Adrenal gland (tissue), 12 donors: ENCODE measurements around the gene ITGB4. TPM values are rescaled to one million over a fixed set of nuclear protein-coding genes. Genes with fewer than 3 reads are reported as not detected.

ENCODE experiments used
- DNase-seq, 7 donors: peaks; one replicate each; pipeline ENCODE4 v3.0.0-alpha.2; 2019 to 2020
- H3K27ac ChIP-seq, 5 donors: fragments of 200-600 bp; sonication (generic) in 4 of 5; 1 replicate in 3 of 5; 2 replicates in 2 of 5; pipeline versions ENCODE4 v1.5.1 to v1.8.0; 2016 to 2020; ENCODE audit warnings: mild to moderate bottlenecking in 1 of 5
- H3K27me3 ChIP-seq: fragments of 200-600 bp; 2 replicates; pipeline ENCODE4 v1.8.0; 2021
- H3K36me3 ChIP-seq, 2 donors: fragments of 200-600 bp; replicated peaks in 1 of 2; 1 replicate in 1 of 2; 2 replicates in 1 of 2; pipeline versions ENCODE4 v1.5.1 to v1.8.0; 2018 to 2022
- H3K4me1 ChIP-seq, 2 donors: fragments of 200-600 bp; replicated peaks in 1 of 2; 1 replicate in 1 of 2; 2 replicates in 1 of 2; pipeline versions ENCODE4 v1.5.1 to v1.8.0; 2018 to 2021
- H3K4me3 ChIP-seq, 4 donors: fragments of 200-600 bp; sonication (generic) in 3 of 4; one replicate each; pipeline ENCODE4 v1.5.1; 2016 to 2018
- H3K9me3 ChIP-seq, 3 donors: fragments of 200-600 bp; sonication (generic) in 1 of 3; replicated peaks in 1 of 3; 1 replicate in 2 of 3; 2 replicates in 1 of 3; pipeline versions ENCODE4 v1.5.1 to v1.8.0; 2016 to 2021
- POLR2A ChIP-seq, 2 donors: fragments of 450-650 bp; IDR thresholded peaks; one replicate each; pipeline ENCODE4 v1.6.1; 2017; ENCODE audit warnings: antibody characterized with exemption in 2 of 2, mild to moderate bottlenecking in 2 of 2, moderate library complexity in 1 of 2
- WGBS, 4 donors: extraction: QIAGEN DNeasy Blood & Tissue Kit in 2 of 4; methylation state at CpG; one replicate each; pipeline versions ENCODE4 v1.1.5 to v1.1.7; 2013 to 2017; 5-methylcytosine and 5-hydroxymethylcytosine counted together
- intact Hi-C, 2 donors: fragments of 100-400 bp; cut with DNase I; formaldehyde crosslinking; loops; one replicate each; pipeline versions ENCODE4 v1.14.1 to v1.15.0; 2022 to 2023
- polyA plus RNA-seq, 3 donors: library from polyadenylated mRNA; stranded (reverse); fragments of 200-250 nt in 2 of 3; fragments of 350-450 nt in 1 of 3; fragmentation: Illumina TruSeq in 1 of 3; extraction: RNeasy Lipid Tissue Mini Kit (QIAGEN cat#74804) in 1 of 3; gene quantifications; one replicate each; pipeline ENCODE4 v1.2.3, GENCODE V29; 2013 to 2014
- total RNA-seq, 9 donors: library from RNA; depleted of rRNA in 4 of 9; stranded (reverse); fragments of >200 nt in 4 of 9; fragments of 120-200 nt in 1 of 9; fragmentation: NEBNext Ultra II Directional in 1 of 9; extraction: Animal tissue kit (Norgen Biotek cat#: 25700) in 1 of 9; gene quantifications; one replicate each; pipeline versions ENCODE4 v1.1.0 to v1.2.4, GENCODE V29; 2013 to 2023
- TF ChIP-seq, protein P1 (sequence below), 6 experiments: fragments of 450-650 bp in 4 of 6; fragments of 200-600 bp in 2 of 6; sonication (generic) in 1 of 6; IDR thresholded peaks; 1 replicate in 5 of 6; 2 replicates in 1 of 6; pipeline versions ENCODE4 v1.5.1 to v1.8.0; 2016 to 2021; ENCODE audit warnings: antibody characterized with exemption in 6 of 6, mild to moderate bottlenecking in 2 of 6, moderate library complexity in 1 of 6
- donor health status: healthy with polysubstance abuse.
- donor health status: Bipolar disorder and iron deficiency.
- donor health status: DM: yes; HTN: yes; CAD: no.
- donor health status: DM: no; HTN: no; CAD: no.
- donor health status: DM: no; HTN: no; CAD: no.
- donor health status: DM: yes; HTN: yes; CAD: no.

ITGB4 gene
- total and polyA plus RNA-seq, 12 donors: 1.00 to 12.5 (median 6.9) TPM

DNA sequence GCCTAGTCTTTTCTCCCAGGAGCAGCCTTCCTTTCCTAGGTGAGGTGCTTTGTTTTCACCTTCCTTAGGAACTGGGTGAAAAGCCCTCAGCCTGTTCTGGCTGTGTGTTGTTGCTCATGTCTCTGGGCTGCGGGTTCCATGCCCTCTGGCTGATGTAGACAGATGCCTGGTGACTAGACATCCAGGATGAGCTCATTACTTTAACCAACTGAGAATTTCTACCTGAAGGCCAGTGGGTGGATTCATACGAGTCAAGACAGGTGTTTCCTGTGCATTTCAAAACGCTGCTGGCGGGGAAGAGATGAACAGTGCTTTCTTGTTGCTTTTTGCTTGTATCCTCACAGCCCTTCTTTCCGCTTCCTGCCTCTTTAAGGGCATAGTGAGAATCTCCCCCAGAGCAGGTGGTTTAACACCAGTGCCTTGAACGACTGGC, 31.8 kb upstream of the ITGB4 start:
- 72 to 84% (median 79%) methylated on average over 6 of the region's 6 CpGs for WGBS, 4 donors
- TF ChIP-seq, protein P1, sequence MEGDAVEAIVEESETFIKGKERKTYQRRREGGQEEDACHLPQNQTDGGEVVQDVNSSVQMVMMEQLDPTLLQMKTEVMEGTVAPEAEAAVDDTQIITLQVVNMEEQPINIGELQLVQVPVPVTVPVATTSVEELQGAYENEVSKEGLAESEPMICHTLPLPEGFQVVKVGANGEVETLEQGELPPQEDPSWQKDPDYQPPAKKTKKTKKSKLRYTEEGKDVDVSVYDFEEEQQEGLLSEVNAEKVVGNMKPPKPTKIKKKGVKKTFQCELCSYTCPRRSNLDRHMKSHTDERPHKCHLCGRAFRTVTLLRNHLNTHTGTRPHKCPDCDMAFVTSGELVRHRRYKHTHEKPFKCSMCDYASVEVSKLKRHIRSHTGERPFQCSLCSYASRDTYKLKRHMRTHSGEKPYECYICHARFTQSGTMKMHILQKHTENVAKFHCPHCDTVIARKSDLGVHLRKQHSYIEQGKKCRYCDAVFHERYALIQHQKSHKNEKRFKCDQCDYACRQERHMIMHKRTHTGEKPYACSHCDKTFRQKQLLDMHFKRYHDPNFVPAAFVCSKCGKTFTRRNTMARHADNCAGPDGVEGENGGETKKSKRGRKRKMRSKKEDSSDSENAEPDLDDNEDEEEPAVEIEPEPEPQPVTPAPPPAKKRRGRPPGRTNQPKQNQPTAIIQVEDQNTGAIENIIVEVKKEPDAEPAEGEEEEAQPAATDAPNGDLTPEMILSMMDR (IDR thresholded peaks at IDR 0.05): no peak
- TF ChIP-seq POLR2A (IDR thresholded peaks at IDR 0.05): no peak
- Histone ChIP-seq H3K9me3 (no peaks in the 10 kb centered on the region), H3K4me1 (peaks cover 4 to 41% of the 10 kb centered on the region in 2 donors), H3K27ac (peak overlapping the region in 1 of 5 donors; percentile 62), H3K4me3 (no peak overlapping the region), H3K27me3 (no peaks in the 10 kb centered on the region), H3K36me3 (no peaks in the 10 kb centered on the region)
- DNase-seq: no peak
- intact Hi-C loops: no loop called here

DNA sequence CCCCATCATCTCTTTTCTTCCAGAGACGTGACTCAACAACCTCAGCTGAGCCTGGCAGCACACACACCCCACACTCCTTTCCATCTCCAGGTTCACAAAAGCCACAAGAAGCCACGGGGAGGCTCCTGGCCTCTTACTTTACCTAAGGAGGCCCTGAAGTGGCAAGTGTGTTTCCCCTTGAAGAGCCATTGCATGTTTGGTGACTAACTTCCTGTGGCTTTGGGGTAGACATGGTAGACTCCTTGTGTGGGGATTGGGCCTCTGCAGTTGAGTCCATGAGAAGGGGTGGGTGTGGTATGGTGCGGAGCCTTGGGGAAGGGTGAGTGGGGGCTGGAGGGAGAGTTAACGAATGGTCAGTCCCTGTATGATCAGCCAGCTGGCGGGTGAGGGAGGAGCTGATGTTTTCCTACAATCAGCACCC, 29.9 kb upstream of the ITGB4 start:
- WGBS, 4 donors: 84 to 90% (median 86%) methylated on average over 5 of the region's 5 CpGs
- H3K4me1 ChIP-seq: peaks cover 4 to 47% of the 10 kb centered on the region in 2 donors
- H3K27ac ChIP-seq: no peak overlapping the region
- no peaks in the 10 kb centered on the region for H3K36me3 ChIP-seq
- H3K4me3 ChIP-seq: no peak overlapping the region
- H3K9me3 ChIP-seq: no peaks in the 10 kb centered on the region
- intact Hi-C loops: no loop called here
- no peaks in the 10 kb centered on the region for H3K27me3 ChIP-seq
- TF ChIP-seq POLR2A (IDR thresholded peaks at IDR 0.05): no peak
- TF ChIP-seq, protein P1 (IDR thresholded peaks at IDR 0.05): no peak
- DNase-seq: no peak

DNA sequence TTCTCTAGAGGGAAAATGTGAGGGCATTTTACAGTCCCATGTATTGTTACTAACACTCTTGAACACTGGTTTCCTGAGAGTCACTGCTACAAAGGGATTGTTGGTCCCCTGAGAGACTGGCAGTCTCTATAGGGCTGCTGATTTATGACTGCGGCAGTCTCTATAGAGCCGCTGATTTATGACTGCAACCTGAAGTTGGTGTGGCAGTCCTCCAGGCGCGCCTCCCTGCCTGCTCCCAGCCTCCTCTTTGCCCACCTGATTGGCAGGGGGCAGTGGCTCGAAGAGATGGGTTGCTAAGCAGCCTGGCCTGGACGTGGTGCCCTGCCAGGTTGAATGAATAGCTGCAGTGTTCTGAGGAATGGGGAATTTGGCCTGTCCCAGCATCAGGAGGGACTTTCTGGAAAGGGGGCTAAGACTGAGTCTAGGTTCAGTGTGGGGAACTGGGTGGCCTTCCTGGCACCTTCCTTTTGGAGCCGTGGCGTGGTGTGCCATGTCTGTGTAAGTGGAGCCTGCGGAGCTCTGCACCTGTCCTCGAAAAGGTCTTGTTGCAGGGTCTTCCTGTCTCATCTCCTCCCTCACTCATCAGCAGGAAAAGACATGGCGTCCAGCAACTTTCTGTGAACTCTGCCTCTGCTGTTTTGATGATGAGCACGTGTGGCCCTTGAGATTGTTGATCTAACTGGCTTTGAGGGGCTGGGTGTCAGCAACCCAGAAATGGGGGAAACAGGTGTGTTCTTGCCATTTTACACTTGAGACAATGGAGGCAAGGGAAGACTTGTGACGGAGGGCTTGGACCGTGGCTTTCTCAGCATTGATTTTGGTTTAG, 29.2 kb upstream of the ITGB4 start:
- Histone ChIP-seq H3K4me1 (peaks cover 4 to 43% of the 10 kb centered on the region in 2 donors), H3K27ac (no peak overlapping the region), H3K27me3 (no peaks in the 10 kb centered on the region), H3K4me3 (no peak overlapping the region), H3K36me3 (no peaks in the 10 kb centered on the region), H3K9me3 (no peaks in the 10 kb centered on the region)
- no peak for DNase-seq
- WGBS, 4 donors: 86 to 91% (median 88%) methylated on average over 8 to 14 of the region's 14 CpGs
- TF ChIP-seq, protein P1 (IDR thresholded peaks at IDR 0.05): no peak
- no peak for TF ChIP-seq POLR2A (IDR thresholded peaks at IDR 0.05)
- intact Hi-C loops: no loop called here

GRCh38 chr17:75692976-75693375, 28.3 kb upstream of the ITGB4 start:
- WGBS, 4 donors: 87 to 91% (median 90%) methylated on average over 11 to 13 of the region's 13 CpGs
- peaks cover 0 to 46% of the 10 kb centered on the region in 2 donors for H3K4me1 ChIP-seq
- H3K36me3 ChIP-seq: no peaks in the 10 kb centered on the region
- H3K27me3 ChIP-seq: no peaks in the 10 kb centered on the region
- TF ChIP-seq, protein P1 (IDR thresholded peaks at IDR 0.05): no peak
- TF ChIP-seq POLR2A (IDR thresholded peaks at IDR 0.05): no peak
- H3K27ac ChIP-seq: peak overlapping the region in 3 of 5 donors; percentile 6 to 68 (median 25)
- no peak for DNase-seq
- no peaks in the 10 kb centered on the region for H3K9me3 ChIP-seq
- intact Hi-C loops: no loop called here
- H3K4me3 ChIP-seq: no peak overlapping the region
